K562 (cell line): ENCODE data around the gene MIB2. TPM values are rescaled to one million over a fixed set of nuclear protein-coding genes. Genes with fewer than 3 reads are reported as not detected.

Experiments
- ATAC-seq: fragments of 200-7000 bp; cut with Tn5 transposase; 3 replicates; pipeline ENCODE4 v1.9.1; 2020; ENCODE audit warnings: moderate library complexity
- BruUV-seq: library from RNA; stranded (reverse); fragments of 400-500 nt; replicated peaks from 2 replicates; lab custom pipeline; 2021; lab: Mats Ljungman, UMichigan
- CTCF ChIA-PET: fragments of 300-600 bp; formaldehyde crosslinking; extraction: SDS; loops from one replicate; lab custom pipeline; 2021; ENCODE audit warnings: low intra/inter-chr PET ratio; lab: Yijun Ruan, JAX
- POLR2A ChIA-PET: fragments of 300-600, 350-650 bp; sonication (Branson Sonifier 250); formaldehyde crosslinking; extraction: SDS; loops from one replicate; lab custom pipeline; 2021; ENCODE audit warnings: antibody characterized with exemption, inconsistent platforms; lab: Yijun Ruan, JAX
- DNase-seq, 4 experiments: peaks; one replicate each; pipeline versions ENCODE4 v3.0.0 to v3.0.0-alpha.2; 2011 to 2018; ENCODE audit warnings: low spot score in 3 of 4, mixed read lengths in 3 of 4; ENCODE audit errors: extremely low read depth in 1 of 4
- FAIRE-seq: peaks from 2 replicates; lab custom pipeline; 2011; peaks lifted over from hg19 to GRCh38; lab: Jason Lieb, UNC
- H2AFZ ChIP-seq: 2 replicates; pipeline ENCODE4 v1.6.0; 2011; ENCODE audit warnings: low read depth, low read length, control low read depth, inconsistent platforms
- H3K27ac ChIP-seq: fragments of 200-600 bp; 3 replicates; pipeline ENCODE4 v1.8.0; 2011; ENCODE audit warnings: low read depth, mild to moderate bottlenecking, control low read depth, inconsistent platforms, low read length, moderate library complexity, mixed read lengths; ENCODE audit errors: extremely low read depth
- H3K27me3 ChIP-seq, 2 experiments: fragments of 300-600 bp in 1 of 2; 2 replicates in 1 of 2; 3 replicates in 1 of 2; pipeline versions ENCODE4 v1.6.0 to v1.8.0; 2011; ENCODE audit warnings: inconsistent platforms in 2 of 2, low read length in 2 of 2, mild to moderate bottlenecking in 1 of 2, mixed read lengths in 1 of 2, moderate library complexity in 1 of 2; ENCODE audit not compliant: control insufficient read depth in 2 of 2, insufficient read depth in 2 of 2
- H3K36me3 ChIP-seq: fragments of 300-600 bp; 3 replicates; pipeline ENCODE4 v1.8.0; 2011; ENCODE audit warnings: mild to moderate bottlenecking, low read length, inconsistent platforms; ENCODE audit not compliant: control insufficient read depth, insufficient read depth
- H3K4me1 ChIP-seq, 2 experiments: fragments of 200-600 bp in 1 of 2; replicated peaks in 1 of 2; 2 replicates in 1 of 2; 3 replicates in 1 of 2; pipeline versions ENCODE4 v1.5.1 to v1.8.0; 2011; ENCODE audit warnings: inconsistent platforms in 2 of 2, low read length in 2 of 2, mild to moderate bottlenecking in 1 of 2, mixed read lengths in 1 of 2, moderate library complexity in 1 of 2; ENCODE audit not compliant: control insufficient read depth in 2 of 2, insufficient read depth in 2 of 2
- H3K4me2 ChIP-seq: 2 replicates; pipeline ENCODE4 v1.6.1; 2011; ENCODE audit warnings: low read length, control low read depth, inconsistent platforms, mixed read lengths; ENCODE audit not compliant: insufficient read depth
- H3K4me3 ChIP-seq: fragments of 200-600 bp; sonication (generic), shearing (Covaris generic); 2 replicates; pipeline ENCODE4 v1.5.1; 2016; ENCODE audit warnings: control low read depth, inconsistent platforms
- H3K79me2 ChIP-seq: fragments of 200-600 bp; 3 replicates; pipeline ENCODE4 v1.8.0; 2011; ENCODE audit warnings: low read length, inconsistent platforms; ENCODE audit not compliant: control insufficient read depth, insufficient read depth
- H3K9ac ChIP-seq, 2 experiments: 2 replicates each; pipeline versions ENCODE4 v1.6.0 to v1.6.1; 2011; ENCODE audit warnings: low read depth in 2 of 2, low read length in 2 of 2, control low read depth in 1 of 2, inconsistent platforms in 1 of 2, mild to moderate bottlenecking in 1 of 2, mixed read lengths in 1 of 2; ENCODE audit not compliant: insufficient read depth in 1 of 2
- H3K9me1 ChIP-seq: one replicate; pipeline ENCODE4 v1.6.0; 2011; ENCODE audit warnings: inconsistent platforms, mild to moderate bottlenecking, low read length, moderate library complexity; ENCODE audit not compliant: control insufficient read depth, insufficient read depth
- H3K9me3 ChIP-seq: replicated peaks from 2 replicates; pipeline ENCODE4 v1.5.1; 2011; ENCODE audit warnings: low read depth, low read length, inconsistent platforms; ENCODE audit not compliant: control insufficient read depth, insufficient read depth
- H4K20me1 ChIP-seq: replicated peaks from 2 replicates; pipeline ENCODE4 v1.6.1; 2011; ENCODE audit warnings: low read length, inconsistent platforms, mixed read lengths; ENCODE audit not compliant: control insufficient read depth, insufficient read depth
- EP400 ChIP-seq: fragments of 450-650 bp; IDR thresholded peaks from 2 replicates; pipeline ENCODE4 v1.6.1; 2017; ENCODE audit warnings: antibody characterized with exemption, mild to moderate bottlenecking, moderate library complexity
- ILF3 ChIP-seq: fragments of 450-650 bp; IDR thresholded peaks from 2 replicates; pipeline ENCODE4 v1.6.1; 2018; ENCODE audit warnings: antibody characterized with exemption, mild to moderate bottlenecking, moderate library complexity, borderline replicate concordance
- MYC ChIP-seq, 2 experiments: fragments of 250-450 bp in 1 of 2; sonication (Bioruptor Pico) in 1 of 2; IDR thresholded peaks; 2 replicates each; pipeline versions ENCODE4 v1.5.1 to v1.6.1; 2012 to 2021; ENCODE audit warnings: low read depth in 2 of 2, borderline replicate concordance in 1 of 2, improper control_type of control experiment in 1 of 2, low read length in 1 of 2, mild to moderate bottlenecking in 1 of 2, moderate library complexity in 1 of 2
- NCOA6 ChIP-seq: fragments of 450-650 bp; IDR thresholded peaks from 2 replicates; pipeline ENCODE4 v1.6.1; 2017; ENCODE audit warnings: mild to moderate bottlenecking
- RFX5 ChIP-seq: IDR thresholded peaks from 2 replicates; pipeline ENCODE4 v1.6.1; 2011; ENCODE audit warnings: low read depth, mild to moderate bottlenecking, improper control_type of control experiment, low read length
- RREB1 ChIP-seq: fragments of 250-450 bp; sonication (Bioruptor Pico); IDR thresholded peaks from 2 replicates; pipeline ENCODE4 v1.4.0; 2020
- TCF15 ChIP-seq: fragments of 250-450 bp; sonication (Bioruptor Pico); IDR thresholded peaks from 2 replicates; pipeline ENCODE4 v1.8.0; 2022; ENCODE audit warnings: moderate library complexity, mild to moderate bottlenecking, inconsistent platforms
- ZNF518B ChIP-seq: fragments of 250-450 bp; sonication (Bioruptor Pico); IDR thresholded peaks from 2 replicates; pipeline ENCODE4 v1.5.0; 2021; ENCODE audit warnings: mild to moderate bottlenecking, moderate library complexity
- WGBS: fragments of 100-300 bp; shearing (Covaris generic); methylation state at CpG from one replicate; pipeline ENCODE4 v1.1.6; 2016; ENCODE audit warnings: low coverage, mixed read lengths; ENCODE audit not compliant: insufficient coverage; ENCODE audit errors: missing lambda C conversion rate; 5-methylcytosine and 5-hydroxymethylcytosine counted together
- in situ Hi-C: fragments of 300-500 bp; cut with MboI; formaldehyde crosslinking; loops from 4 replicates; pipeline ENCODE4 v1.15.0; 2018; ENCODE audit warnings: inconsistent platforms, mixed read lengths
- intact Hi-C: fragments of 100-400 bp; cut with micrococcal nuclease; formaldehyde crosslinking; loops from 2 replicates; pipeline ENCODE4 v1.14.2; 2022
- polyA plus RNA-seq, 8 experiments: library from polyadenylated mRNA; depleted of rRNA in 4 of 8; stranded (reverse) in 5 of 8; unstranded in 3 of 8; fragments of >200 nt; fragmentation: Nextera tagmentation in 2 of 8; fragmentation: Illumina TruSeq in 1 of 8; extraction: Ambion mirVana in 2 of 8; extraction: Trizol in 1 of 8; gene quantifications; 2 replicates each; pipeline versions ENCODE4 v1.2.1 to v1.2.3, GENCODE V29; 2011 to 2014; ENCODE audit warnings: inconsistent platforms in 1 of 8, missing spikeins in 1 of 8
- total RNA-seq, 7 experiments: library from RNA; depleted of rRNA in 6 of 7; stranded (reverse); fragments of >200 nt in 6 of 7; fragmentation: Illumina TruSeq in 2 of 7; extraction: Trizol in 2 of 7; gene quantifications; 2 replicates each; pipeline versions ENCODE4 v1.2.1 to v1.2.3, GENCODE V29; 2011 to 2021; ENCODE audit warnings: low replicate concordance in 1 of 7

MIB2 gene
- total and polyA plus RNA-seq, 9 of the 15 experiments (the other 6 are each of a cell fraction or from before 2014, with no cell fraction given), result 0.04 to 17.0 (median 4.9) TPM; not detected in 1

- Histone ChIP-seq H3K27ac (no peak overlapping the region), H3K9ac (no peak overlapping the region), H3K4me3 (no peak overlapping the region), H3K4me1 (peaks cover 13 to 90% of the 10 kb centered on the region in 2 experiments; a peak in 4 of 5 replicates), H4K20me1 (peaks cover 24% of the 10 kb centered on the region; the same call in 1 of the 2 replicates), H2AFZ (no peak overlapping the region), H3K9me3 (no peaks in the 10 kb centered on the region), H3K4me2 (no peak overlapping the region), H3K27me3 (no peaks in the 10 kb centered on the region), H3K79me2 (peaks cover 29% of the 10 kb centered on the region), H3K9me1 (no peaks in the 10 kb centered on the region), H3K36me3 (peaks cover 9% of the 10 kb centered on the region; the same call in 2 of the 3 replicates)
- no peak for DNase-seq
- WGBS, result 84% methylated on average over 9 of the region's 9 CpGs
- CTCF ChIA-PET, result interaction anchor here (0.6 kb wide), 1 partner anchor 64 kb away, joined by 3 read pairs; no protein-coding TSS in a partner anchor
- in situ Hi-C loops, result no loop called here
- FAIRE-seq, result no peak
- intact Hi-C loops, result no loop called here
- POLR2A ChIA-PET, result interaction anchor here (0.6 to 1.4 kb wide), 3 partner anchors 15 to 277 kb away, joined by 3 to 4 read pairs (median 3); no protein-coding TSS in a partner anchor
- ATAC-seq, result no peak
- no peak for TF ChIP-seq ILF3
- no peak for TF ChIP-seq EP400
- no peak for TF ChIP-seq MYC (IDR thresholded peaks at IDR 0.05; ENCODE audit: low read depth, low read length)
- no peak for TF ChIP-seq MYC (CRISPR knock-in tag; IDR thresholded peaks at IDR 0.05; ENCODE audit: borderline replicate concordance, low read depth)
- TF ChIP-seq NCOA6, result no peak
- TF ChIP-seq RFX5, result no peak
- TF ChIP-seq RREB1 (CRISPR knock-in tag), result no peak
- TF ChIP-seq TCF15, result no peak
- TF ChIP-seq ZNF518B, result no peak
- BruUV-seq, result no TSS peak
Measured at GRCh38 chr1:1618396-1619068, 3.2 kb downstream of the MIB2 start.
